ENCODE measurements around the gene CTNNBL1. TPM values are rescaled to one million over a fixed set of nuclear protein-coding genes. Genes with fewer than 3 reads are reported as not detected.

CTNNBL1 gene
- total and polyA plus RNA-seq, 11 donors = 22.6 to 68.9 (median 50.5) TPM

GRCh38 chr20:37649017-37649416 lies 44.8 kb upstream of the CTNNBL1 start:
- WGBS, 4 donors = 44 to 73% (median 63%) methylated on average over 2 of the region's 2 CpGs
- H3K27ac ChIP-seq = peak overlapping the region in 5 of 12 donors; percentile 8 to 33 (median 24)
- ATAC-seq (peak; percentile 48 to 94 (median 71)), DNase-seq (peak in 2 of 5 donors; percentile 23 to 37)
- TF ChIP-seq CTCF (IDR thresholded peaks at IDR 0.05) = no peak
- no peak for TF ChIP-seq POLR2A (IDR thresholded peaks at IDR 0.05)
- peaks cover 0 to 13% (median 0%) of the 10 kb centered on the region in 12 donors for H3K4me1 ChIP-seq
- H3K4me3 ChIP-seq = no peak overlapping the region
- no peaks in the 10 kb centered on the region for H3K36me3 ChIP-seq
- intact Hi-C loops (cut with DNase I) = no loop called here
- H3K27me3 ChIP-seq = peaks cover 0 to 4% (median 0%) of the 10 kb centered on the region in 9 donors
- H3K9me3 ChIP-seq = no peaks in the 10 kb centered on the region

- DNase-seq (no peak), ATAC-seq (no peak)
- H3K27me3 ChIP-seq = no peaks in the 10 kb centered on the region
- H3K4me1 ChIP-seq = peaks cover 0 to 13% (median 0%) of the 10 kb centered on the region in 12 donors
- H3K9me3 ChIP-seq = no peaks in the 10 kb centered on the region
- no peak overlapping the region for H3K4me3 ChIP-seq
- intact Hi-C loops (cut with DNase I) = loop anchor here in 5 of 10 donors (5.0 to 10.0 kb wide), 5 partner anchors 245 to 575 kb away; no protein-coding TSS in a partner anchor
- peak overlapping the region in 2 of 12 donors; percentile 8 to 19 for H3K27ac ChIP-seq
- TF ChIP-seq CTCF (IDR thresholded peaks at IDR 0.05) = no peak
- TF ChIP-seq POLR2A (IDR thresholded peaks at IDR 0.05) = no peak
- H3K36me3 ChIP-seq = no peaks in the 10 kb centered on the region
- WGBS, 4 donors = 73 to 80% (median 78%) methylated on average over 9 of the region's 9 CpGs
Observed at GRCh38 chr20:37649676-37650370, 44.0 kb upstream of the CTNNBL1 start.

GRCh38 chr20:37650661-37651060 lies 43.2 kb upstream of the CTNNBL1 start:
- Histone ChIP-seq H3K36me3 (no peaks in the 10 kb centered on the region), H3K27ac (no peak overlapping the region), H3K9me3 (no peaks in the 10 kb centered on the region), H3K4me1 (peaks cover 0 to 13% (median 0%) of the 10 kb centered on the region in 12 donors), H3K27me3 (no peaks in the 10 kb centered on the region), H3K4me3 (no peak overlapping the region)
- no peak for TF ChIP-seq POLR2A (IDR thresholded peaks at IDR 0.05)
- no peak for TF ChIP-seq CTCF (IDR thresholded peaks at IDR 0.05)
- no peak for ATAC-seq
- 90 to 94% (median 92%) methylated on average over 3 of the region's 3 CpGs for WGBS, 4 donors
- intact Hi-C loops (cut with DNase I) = loop anchor here in 5 of 10 donors (5.0 to 10.0 kb wide), 5 partner anchors 244 to 574 kb away; no protein-coding TSS in a partner anchor
- DNase-seq = no peak

GRCh38 chr20:37651932-37652331 lies 41.9 kb upstream of the CTNNBL1 start:
- Histone ChIP-seq H3K4me1 (peaks cover 0 to 13% (median 0%) of the 10 kb centered on the region in 12 donors), H3K9me3 (no peaks in the 10 kb centered on the region), H3K27ac (no peak overlapping the region), H3K27me3 (no peaks in the 10 kb centered on the region), H3K36me3 (no peaks in the 10 kb centered on the region), H3K4me3 (no peak overlapping the region)
- ATAC-seq (peak; percentile 73 to 88 (median 83)), DNase-seq (peak in 4 of 5 donors; percentile 37 to 58 (median 50))
- TF ChIP-seq POLR2A (IDR thresholded peaks at IDR 0.05) = no peak
- peak; percentile 25 to 58 (median 42) for TF ChIP-seq CTCF (IDR thresholded peaks at IDR 0.05)
- WGBS, 4 donors = 45 to 63% (median 53%) methylated on average over 5 of the region's 5 CpGs
- intact Hi-C loops (cut with DNase I) = loop anchor here in 5 of 10 donors (2.0 to 10.0 kb wide), 6 partner anchors 243 to 573 kb away; no protein-coding TSS in a partner anchor

Measured in heart left ventricle (tissue), 16 donors.